ENCODE data around the gene N4BP2.

DNA sequence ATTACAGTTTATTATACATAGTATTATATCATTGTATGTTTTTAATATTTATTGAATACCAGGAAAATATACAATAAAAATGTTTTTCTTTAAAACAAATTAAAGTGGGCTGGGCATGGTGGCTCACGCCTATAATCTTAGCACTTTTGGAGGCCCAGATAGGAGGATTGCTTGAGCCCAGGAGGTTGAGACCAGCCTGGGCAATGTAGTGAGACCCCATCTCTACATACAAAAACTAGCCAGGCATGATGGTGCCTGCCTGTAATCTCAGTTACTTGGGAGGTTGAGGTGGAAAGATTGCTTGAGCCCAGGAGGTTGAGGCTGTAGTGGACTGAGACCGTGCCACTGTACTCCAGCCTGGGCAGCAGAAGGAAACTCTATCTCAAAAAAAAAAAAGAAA is 40.6 kb upstream of the N4BP2 start:
- TF ChIP-seq POLR2A (IDR thresholded peaks at IDR 0.05), result no peak
- TF ChIP-seq, protein P1, sequence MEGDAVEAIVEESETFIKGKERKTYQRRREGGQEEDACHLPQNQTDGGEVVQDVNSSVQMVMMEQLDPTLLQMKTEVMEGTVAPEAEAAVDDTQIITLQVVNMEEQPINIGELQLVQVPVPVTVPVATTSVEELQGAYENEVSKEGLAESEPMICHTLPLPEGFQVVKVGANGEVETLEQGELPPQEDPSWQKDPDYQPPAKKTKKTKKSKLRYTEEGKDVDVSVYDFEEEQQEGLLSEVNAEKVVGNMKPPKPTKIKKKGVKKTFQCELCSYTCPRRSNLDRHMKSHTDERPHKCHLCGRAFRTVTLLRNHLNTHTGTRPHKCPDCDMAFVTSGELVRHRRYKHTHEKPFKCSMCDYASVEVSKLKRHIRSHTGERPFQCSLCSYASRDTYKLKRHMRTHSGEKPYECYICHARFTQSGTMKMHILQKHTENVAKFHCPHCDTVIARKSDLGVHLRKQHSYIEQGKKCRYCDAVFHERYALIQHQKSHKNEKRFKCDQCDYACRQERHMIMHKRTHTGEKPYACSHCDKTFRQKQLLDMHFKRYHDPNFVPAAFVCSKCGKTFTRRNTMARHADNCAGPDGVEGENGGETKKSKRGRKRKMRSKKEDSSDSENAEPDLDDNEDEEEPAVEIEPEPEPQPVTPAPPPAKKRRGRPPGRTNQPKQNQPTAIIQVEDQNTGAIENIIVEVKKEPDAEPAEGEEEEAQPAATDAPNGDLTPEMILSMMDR (IDR thresholded peaks at IDR 0.05 in 8 of 11, conservative IDR thresholded peaks at IDR 0.05 in 3 of 11), result no peak
